ENCODE data around the gene MRC2. TPM values are rescaled to one million over a fixed set of nuclear protein-coding genes. Genes with fewer than 3 reads are reported as not detected.

MRC2 gene
- total RNA-seq, 1 donor from 2014 or later = 361 TPM

- Histone ChIP-seq H3K4me2 (ENCODE audit: low read length) (no peak overlapping the region), H3K36me3 (ENCODE audit: insufficient read depth, low read length) (peaks cover 3% of the 10 kb centered on the region), H3K4me1 (ENCODE audit: insufficient read depth, low read length) (no peaks in the 10 kb centered on the region), H2AFZ (ENCODE audit: low read depth, low read length) (no peak overlapping the region), H3K79me2 (ENCODE audit: insufficient read depth, low read length) (peaks cover 66% of the 10 kb centered on the region), H3K27me3 (ENCODE audit: insufficient read depth, low read length) (no peaks in the 10 kb centered on the region), H3K4me3 (ENCODE audit: insufficient read depth, low read depth, low read length) (no peak overlapping the region), H4K20me1 (ENCODE audit: insufficient read depth, low read length) (peaks cover 80% of the 10 kb centered on the region), H3K27ac (ENCODE audit: low read depth, low read length) (no peak overlapping the region), H3K9ac (ENCODE audit: low read length) (no peak overlapping the region), H3K9me3 (ENCODE audit: insufficient read depth, low read depth, low read length) (no peaks in the 10 kb centered on the region)
- Mint-ChIP-seq H3K9me3 (ENCODE audit: unreplicated experiment) (peaks cover 3% of the 10 kb centered on the region), H3K27me3 (ENCODE audit: low read depth, unreplicated experiment) (no peaks in the 10 kb centered on the region), H3K4me1 (ENCODE audit: low read depth, unreplicated experiment) (peaks cover 10% of the 10 kb centered on the region), H3K36me3 (ENCODE audit: low read depth, unreplicated experiment) (peaks cover 24% of the 10 kb centered on the region), H3K27ac (ENCODE audit: unreplicated experiment) (no peak overlapping the region), H3K4me3 (ENCODE audit: unreplicated experiment) (no peak overlapping the region)
- DNase-seq (ENCODE audit: low read depth) (no peak), FAIRE-seq (no peak)
- TF ChIP-seq EZH2 (IDR thresholded peaks at IDR 0.05; ENCODE audit: insufficient read depth, low read length) (no peak), CTCF (IDR thresholded peaks at IDR 0.05; ENCODE audit: insufficient read depth, low read depth, low read length) (no peak)
These were observed 37.1 kb downstream of the MRC2 start for GRCh38 chr17:62664336-62665120.

GRCh38 chr17:62665599-62665998 lies 38.1 kb downstream of the MRC2 start:
- Histone ChIP-seq H4K20me1 (ENCODE audit: insufficient read depth, low read length) (peaks cover 80% of the 10 kb centered on the region), H3K79me2 (ENCODE audit: insufficient read depth, low read length) (peaks cover 60% of the 10 kb centered on the region), H3K9me3 (ENCODE audit: insufficient read depth, low read depth, low read length) (no peaks in the 10 kb centered on the region), H3K4me2 (ENCODE audit: low read length) (no peak overlapping the region), H3K4me1 (ENCODE audit: insufficient read depth, low read length) (peaks cover 5% of the 10 kb centered on the region), H3K27ac (ENCODE audit: low read depth, low read length) (no peak overlapping the region), H3K36me3 (ENCODE audit: insufficient read depth, low read length) (peaks cover 3% of the 10 kb centered on the region), H2AFZ (ENCODE audit: low read depth, low read length) (no peak overlapping the region), H3K9ac (ENCODE audit: low read length) (no peak overlapping the region), H3K27me3 (ENCODE audit: insufficient read depth, low read length) (no peaks in the 10 kb centered on the region), H3K4me3 (ENCODE audit: insufficient read depth, low read depth, low read length) (no peak overlapping the region)
- H3K27ac Mint-ChIP-seq (ENCODE audit: unreplicated experiment) = no peak overlapping the region
- H3K27me3 Mint-ChIP-seq (ENCODE audit: low read depth, unreplicated experiment) = no peaks in the 10 kb centered on the region
- TF ChIP-seq EZH2 (IDR thresholded peaks at IDR 0.05; ENCODE audit: insufficient read depth, low read length) = no peak
- no peak for TF ChIP-seq CTCF (IDR thresholded peaks at IDR 0.05; ENCODE audit: insufficient read depth, low read depth, low read length)
- no peak for FAIRE-seq
- H3K36me3 Mint-ChIP-seq (ENCODE audit: low read depth, unreplicated experiment) = peaks cover 20% of the 10 kb centered on the region
- H3K9me3 Mint-ChIP-seq (ENCODE audit: unreplicated experiment) = peaks cover 3% of the 10 kb centered on the region
- no peak for DNase-seq (ENCODE audit: low read depth)
- no peak overlapping the region for H3K4me3 Mint-ChIP-seq (ENCODE audit: unreplicated experiment)
- peaks cover 6% of the 10 kb centered on the region for H3K4me1 Mint-ChIP-seq (ENCODE audit: low read depth, unreplicated experiment)
